Right renal cortex interstitium (tissue), 3 donors: ENCODE measurements around the gene DDX24. TPM values are rescaled to one million over a fixed set of nuclear protein-coding genes. Genes with fewer than 3 reads are reported as not detected.

Experiments
- DNase-seq, 3 donors: peaks; one replicate each; pipeline ENCODE4 v3.0.0-alpha.2; 2013; ENCODE audit warnings: low read depth in 3 of 3, low spot score in 2 of 3
- polyA plus RNA-seq, 3 donors: library from polyadenylated mRNA; unstranded; fragments of 120-200 nt; gene quantifications; one replicate each; pipeline ENCODE4 v1.2.1, GENCODE V29; 2013; ENCODE audit not compliant: insufficient read length in 3 of 3

Gene DDX24
- polyA plus RNA-seq = 100 to 1,000 TPM; 186 to 197 (median 193) TPM

GRCh38 chr14:94080621-94081385 is at the start of gene DDX24, which contains the start of gene IFI27L1:
TSS of gene DDX24 (minus strand) at chr14:94081202. CDS start at chr14:94079742, 1,460 bp downstream.
TSS of gene IFI27L1 (plus strand) at chr14:94081310. CDS start at chr14:94096938, 15,628 bp downstream.
- peak; percentile 85 to 90 (median 85) for DNase-seq

GRCh38 chr14:94129758-94130414 is 48.9 kb upstream of the DDX24 start:
- peak in 2 of 3 donors; percentile 5 to 32 for DNase-seq

- DNase-seq = peak in 2 of 3 donors; percentile 52 to 56
These were observed 48.2 kb upstream of the DDX24 start, which contains the start of gene IFI27L2 for GRCh38 chr14:94129111-94129757. TSS of gene IFI27L2 (minus strand) at chr14:94129604. CDS start at chr14:94129564, 40 bp downstream.

- DNase-seq = no peak
These were observed 47.3 kb upstream of the DDX24 start for GRCh38 chr14:94128216-94128839.

- no peak for DNase-seq
These were observed 46.3 kb upstream of the DDX24 start for GRCh38 chr14:94127330-94127729.

GRCh38 chr14:94126800-94127199 is 45.8 kb upstream of the DDX24 start:
- DNase-seq = no peak

- no peak for DNase-seq
These were observed 45.3 kb upstream of the DDX24 start for GRCh38 chr14:94126419-94126677.

GRCh38 chr14:94125659-94126418 is 44.8 kb upstream of the DDX24 start:
- no peak for DNase-seq

- DNase-seq = no peak
These were observed 43.8 kb upstream of the DDX24 start for GRCh38 chr14:94124582-94125377.

GRCh38 chr14:94123868-94124267 is 42.9 kb upstream of the DDX24 start:
- DNase-seq = no peak

GRCh38 chr14:94123296-94123695 is 42.3 kb upstream of the DDX24 start:
- no peak for DNase-seq

GRCh38 chr14:94122438-94122837 is 41.4 kb upstream of the DDX24 start:
- no peak for DNase-seq

- no peak for DNase-seq
These were observed 40.5 kb upstream of the DDX24 start for GRCh38 chr14:94121485-94121884.

GRCh38 chr14:94120667-94121340 is 39.8 kb upstream of the DDX24 start:
- no peak for DNase-seq

GRCh38 chr14:94119071-94119470 is 38.1 kb upstream of the DDX24 start:
- DNase-seq = no peak

- no peak for DNase-seq
These were observed 36.9 kb upstream of the DDX24 start for GRCh38 chr14:94117856-94118255.

- no peak for DNase-seq
These were observed 35.7 kb upstream of the DDX24 start for GRCh38 chr14:94116701-94117100.

- DNase-seq = no peak
These were observed 34.6 kb upstream of the DDX24 start for GRCh38 chr14:94115631-94116030.

- DNase-seq = no peak
These were observed 34.1 kb upstream of the DDX24 start for GRCh38 chr14:94115058-94115591.
